Renal cortical epithelial cell (primary cell): Measurements from ENCODE around the gene ZSCAN4. TPM values are rescaled to one million over a fixed set of nuclear protein-coding genes. Genes with fewer than 3 reads are reported as not detected.

ENCODE experiments used
- DNase-seq: peaks from one replicate; pipeline ENCODE4 v3.0.0-alpha.2; 2011; ENCODE audit warnings: low read depth
- total RNA-seq: library from RNA; depleted of rRNA; stranded (reverse); fragments of >200 nt; gene quantifications from 2 replicates; pipeline ENCODE4 v1.2.3, GENCODE V29; 2014

Gene ZSCAN4, protein sequence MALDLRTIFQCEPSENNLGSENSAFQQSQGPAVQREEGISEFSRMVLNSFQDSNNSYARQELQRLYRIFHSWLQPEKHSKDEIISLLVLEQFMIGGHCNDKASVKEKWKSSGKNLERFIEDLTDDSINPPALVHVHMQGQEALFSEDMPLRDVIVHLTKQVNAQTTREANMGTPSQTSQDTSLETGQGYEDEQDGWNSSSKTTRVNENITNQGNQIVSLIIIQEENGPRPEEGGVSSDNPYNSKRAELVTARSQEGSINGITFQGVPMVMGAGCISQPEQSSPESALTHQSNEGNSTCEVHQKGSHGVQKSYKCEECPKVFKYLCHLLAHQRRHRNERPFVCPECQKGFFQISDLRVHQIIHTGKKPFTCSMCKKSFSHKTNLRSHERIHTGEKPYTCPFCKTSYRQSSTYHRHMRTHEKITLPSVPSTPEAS
- not detected in 2 replicates for total RNA-seq

DNA sequence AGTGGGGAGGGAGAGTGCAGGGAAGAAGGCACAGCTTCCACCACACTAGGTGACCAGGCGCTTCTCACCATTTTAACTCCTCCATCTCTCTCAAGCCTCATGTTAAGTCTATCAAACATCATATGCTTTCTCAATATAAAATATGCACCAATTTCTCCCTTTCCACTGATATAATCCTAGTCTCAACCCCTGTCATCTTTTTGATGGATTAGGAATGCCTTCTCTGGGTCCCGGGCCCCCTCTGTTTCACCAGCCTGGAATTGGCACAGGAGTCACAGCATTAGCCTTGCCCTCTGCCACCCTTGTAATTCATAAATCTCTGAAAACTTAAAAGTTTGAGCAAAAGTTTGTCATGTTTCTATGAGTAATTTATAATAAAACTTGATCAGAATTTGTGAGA is at the start of gene ZSCAN4:
TSS of gene ZSCAN4 (plus strand) at position 301 of the 400 bp plus-strand sequence. CDS start 7,211 bp downstream, outside the sequence.
- no peak for DNase-seq

- peak; percentile 11 for DNase-seq
Measured at GRCh38 chr19:57620673-57621348, 47.9 kb upstream of the ZSCAN4 start.

- DNase-seq = no peak
Measured at GRCh38 chr19:57623091-57623490, 45.6 kb upstream of the ZSCAN4 start.

DNA sequence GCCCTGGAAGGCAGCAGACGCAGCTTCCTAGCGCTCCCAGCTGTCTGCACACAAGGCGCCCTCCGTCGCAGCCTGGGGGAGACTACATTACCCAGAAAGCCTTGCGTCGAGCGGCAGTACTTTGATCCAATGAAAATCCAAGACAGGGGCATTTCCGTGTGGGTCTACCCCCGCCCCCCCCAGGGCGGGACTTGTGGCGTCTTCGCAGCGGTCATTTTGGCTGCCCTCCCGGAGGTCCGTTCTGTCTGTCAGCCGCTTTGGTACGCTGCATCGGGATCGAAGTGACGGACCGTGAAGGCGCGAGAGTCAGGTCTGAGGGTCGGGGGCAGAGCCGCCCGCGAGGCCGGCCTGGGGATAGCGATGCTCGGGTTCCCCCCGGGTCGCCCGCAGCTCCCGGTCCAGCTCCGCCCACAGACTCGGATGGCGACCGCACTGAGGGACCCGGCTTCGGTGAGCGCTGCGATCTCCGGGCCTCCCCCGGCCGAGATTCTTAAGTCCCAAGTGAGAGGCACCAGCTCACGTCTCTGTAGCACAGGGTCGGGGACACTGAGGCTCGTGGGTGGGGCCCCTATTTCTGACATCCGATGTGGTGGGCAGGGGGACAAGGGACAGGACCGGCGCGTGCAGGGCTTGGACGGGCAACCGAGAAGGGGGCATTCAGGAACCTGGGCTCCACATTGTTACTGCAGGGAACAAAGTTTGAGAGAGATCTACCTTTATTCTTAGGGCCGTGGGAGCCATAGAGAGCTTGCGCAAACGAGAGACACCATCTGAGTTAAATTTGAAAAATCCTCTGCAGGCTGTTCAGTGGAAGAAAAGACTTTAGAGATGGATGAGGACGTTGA is 35.5 kb upstream of the ZSCAN4 start, which contains the start of gene ZNF211:
TSS of gene ZNF211 (plus strand) at position 182 of the 845 bp plus-strand sequence. CDS start at position 361, 179 bp downstream.
- peak; percentile 88 for DNase-seq

- DNase-seq = no peak
Measured at GRCh38 chr19:57633832-57634131, 35.0 kb upstream of the ZSCAN4 start.

GRCh38 chr19:57637379-57637778 is 31.4 kb upstream of the ZSCAN4 start:
- DNase-seq = no peak

DNA sequence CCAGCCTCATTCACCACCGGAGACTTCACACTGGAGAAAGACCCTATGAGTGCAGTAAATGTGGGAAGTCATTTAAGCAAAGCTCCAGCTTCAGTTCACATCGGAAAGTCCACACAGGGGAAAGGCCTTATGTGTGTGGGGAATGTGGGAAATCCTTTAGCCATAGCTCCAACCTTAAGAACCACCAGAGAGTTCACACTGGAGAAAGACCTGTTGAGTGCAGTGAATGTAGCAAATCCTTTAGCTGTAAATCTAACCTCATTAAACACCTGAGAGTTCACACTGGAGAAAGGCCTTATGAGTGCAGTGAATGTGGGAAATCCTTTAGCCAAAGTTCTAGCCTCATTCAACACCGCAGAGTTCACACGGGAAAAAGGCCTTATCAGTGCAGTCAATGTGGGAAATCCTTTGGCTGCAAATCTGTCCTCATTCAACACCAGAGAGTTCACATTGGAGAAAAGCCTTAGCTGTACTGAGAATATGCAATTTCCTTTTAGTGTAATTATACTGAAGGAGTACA is 27.0 kb upstream of the ZSCAN4 start:
- DNase-seq = no peak

GRCh38 chr19:57642396-57643046 is 26.2 kb upstream of the ZSCAN4 start:
- DNase-seq = no peak

DNA sequence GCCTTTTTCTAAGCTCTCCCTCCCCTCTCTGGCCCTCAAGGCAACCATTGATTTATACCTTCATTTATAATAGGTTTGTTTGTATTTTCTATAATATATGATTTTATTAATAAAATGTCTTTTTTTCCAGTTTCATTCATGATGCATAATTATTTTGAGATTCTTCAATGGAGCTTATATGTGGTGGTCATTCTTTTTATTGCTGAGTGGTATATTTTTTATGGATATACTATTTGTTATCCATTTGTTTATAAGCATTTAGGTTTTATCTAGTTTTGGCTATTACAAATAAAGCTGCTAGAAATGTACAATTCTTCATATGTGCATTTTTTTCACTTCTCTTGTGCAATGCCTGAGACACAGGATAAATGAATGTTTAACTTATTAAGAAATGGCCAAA is 25.0 kb upstream of the ZSCAN4 start:
- no peak for DNase-seq

GRCh38 chr19:57648331-57649003 is 20.3 kb upstream of the ZSCAN4 start:
- DNase-seq = no peak

GRCh38 chr19:57651654-57651996 is 17.1 kb upstream of the ZSCAN4 start:
- no peak for DNase-seq

- DNase-seq = no peak
Measured at GRCh38 chr19:57653689-57654088, 15.0 kb upstream of the ZSCAN4 start.

GRCh38 chr19:57655443-57655842 is 13.3 kb upstream of the ZSCAN4 start:
- DNase-seq = no peak

DNA sequence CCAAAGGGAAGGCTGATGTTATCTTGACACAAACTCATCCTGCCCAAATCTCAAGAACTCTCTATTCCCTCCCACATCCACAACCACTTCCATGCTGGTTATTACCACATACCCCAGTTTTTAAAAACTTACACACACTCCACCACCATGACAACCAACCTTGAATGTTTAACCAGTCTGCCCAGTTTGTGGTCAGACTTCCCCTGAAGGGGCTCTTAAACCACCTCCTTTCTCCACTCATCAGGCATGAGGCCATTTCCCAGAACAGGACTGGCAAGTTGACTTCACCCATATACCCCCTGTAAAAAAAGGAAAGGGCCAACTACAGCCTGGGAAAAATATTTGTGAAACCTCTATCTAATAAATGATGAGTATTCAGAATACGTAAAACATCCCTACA is 12.4 kb upstream of the ZSCAN4 start:
- no peak for DNase-seq

DNA sequence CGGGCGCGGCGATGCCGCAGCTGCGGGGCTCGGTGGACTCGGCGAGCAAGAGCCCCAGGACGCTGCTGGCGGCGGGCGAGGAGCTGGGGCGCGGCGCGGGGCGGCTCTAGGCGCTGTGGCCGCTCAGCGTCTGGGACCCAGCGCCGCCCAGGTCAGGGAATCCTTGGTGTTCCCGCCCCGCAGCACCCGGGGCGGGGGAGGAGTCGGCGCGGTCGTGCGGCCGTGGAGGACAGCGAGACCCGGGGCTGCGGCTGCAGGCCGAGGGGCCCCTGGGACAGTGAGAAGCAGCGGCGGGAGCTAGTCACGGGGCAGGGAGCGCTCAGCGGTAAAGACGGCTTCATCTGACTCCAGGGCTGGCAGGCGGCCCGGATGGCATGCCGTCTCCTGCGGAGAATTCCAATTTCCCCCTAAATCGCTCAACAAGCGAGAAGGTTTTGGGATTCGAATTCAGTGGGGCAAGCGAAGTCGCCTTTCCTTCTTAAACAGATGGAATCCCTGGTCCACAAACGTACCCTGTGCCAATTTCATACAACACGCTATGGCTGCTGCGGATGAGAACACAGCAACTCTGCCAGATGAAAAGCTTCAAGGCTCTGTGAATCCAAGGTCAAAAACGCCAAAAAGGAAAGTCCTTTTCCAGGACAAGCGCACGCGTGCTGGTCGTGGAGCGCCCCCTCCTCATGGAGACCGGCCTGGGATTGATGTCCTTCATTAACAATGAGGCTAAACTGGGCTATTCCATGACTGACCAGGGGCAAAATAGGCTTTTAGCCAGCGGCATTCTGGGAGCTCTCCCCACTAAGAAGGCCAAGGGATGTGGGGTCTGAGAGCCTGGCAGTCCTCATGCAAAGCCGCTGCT is 4.2 kb upstream of the ZSCAN4 start:
- DNase-seq = peak; percentile 6

- no peak for DNase-seq
Measured at GRCh38 chr19:57665261-57665806, 3.4 kb upstream of the ZSCAN4 start.

- no peak for DNase-seq
Measured at GRCh38 chr19:57667228-57667627, 1.5 kb upstream of the ZSCAN4 start.

DNA sequence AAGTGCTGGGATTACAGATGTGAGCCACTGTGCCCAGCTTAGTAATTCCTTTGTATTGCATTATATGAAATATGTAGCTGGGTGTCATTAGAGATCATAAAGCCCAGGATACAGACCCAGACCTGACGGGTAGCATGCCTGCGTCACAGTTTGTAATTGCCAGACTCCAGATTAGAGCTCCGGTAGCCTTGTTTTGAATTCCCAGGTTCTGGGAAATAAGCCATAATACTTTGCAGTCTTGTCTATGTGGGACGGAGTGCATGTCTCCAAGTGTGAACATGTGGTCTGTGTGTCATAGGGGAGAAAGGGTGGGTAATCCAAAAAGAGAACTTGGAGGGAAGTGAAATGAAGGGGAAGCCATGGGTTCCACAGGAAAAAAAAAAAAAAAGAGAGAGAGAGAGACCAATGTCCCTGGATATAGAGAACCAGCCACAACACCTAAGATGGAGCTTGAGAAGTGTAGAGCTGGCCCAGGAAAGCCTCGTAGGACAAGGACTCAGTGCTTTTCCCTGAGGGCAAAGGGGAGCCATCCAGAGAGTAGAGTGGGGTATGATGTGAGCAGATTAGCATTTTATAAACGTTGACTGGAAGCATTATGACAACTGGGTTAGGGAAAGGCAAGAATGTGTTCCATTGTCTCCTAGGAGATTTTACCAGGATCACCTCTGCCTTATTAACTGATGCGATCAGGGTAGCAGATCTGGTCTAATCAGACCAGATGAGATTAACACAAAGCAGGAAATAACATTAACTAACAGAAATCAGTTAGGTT is 2.6 kb downstream of the ZSCAN4 start:
- DNase-seq = no peak

DNA sequence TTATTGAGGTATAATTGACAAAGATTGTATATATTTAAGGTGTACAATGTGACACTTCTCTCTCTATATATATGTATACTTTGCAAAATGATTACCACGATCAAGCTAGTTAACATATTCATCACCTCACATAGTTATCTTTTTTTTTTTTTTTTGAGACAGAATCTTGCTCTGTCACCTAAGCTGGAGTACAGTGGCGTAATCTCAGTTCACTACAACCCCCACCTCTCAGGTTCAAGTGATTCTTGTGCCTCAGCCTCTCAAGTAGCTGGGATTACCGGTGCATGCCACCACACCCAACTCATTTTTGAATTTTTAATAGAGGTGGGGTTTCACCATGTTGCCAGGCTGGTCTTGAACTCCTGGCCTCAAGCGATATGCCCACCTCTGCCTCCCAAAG is 3.7 kb downstream of the ZSCAN4 start:
- DNase-seq = no peak
